Measurements from ENCODE around the gene CENPN.

The CENPN gene

DNA sequence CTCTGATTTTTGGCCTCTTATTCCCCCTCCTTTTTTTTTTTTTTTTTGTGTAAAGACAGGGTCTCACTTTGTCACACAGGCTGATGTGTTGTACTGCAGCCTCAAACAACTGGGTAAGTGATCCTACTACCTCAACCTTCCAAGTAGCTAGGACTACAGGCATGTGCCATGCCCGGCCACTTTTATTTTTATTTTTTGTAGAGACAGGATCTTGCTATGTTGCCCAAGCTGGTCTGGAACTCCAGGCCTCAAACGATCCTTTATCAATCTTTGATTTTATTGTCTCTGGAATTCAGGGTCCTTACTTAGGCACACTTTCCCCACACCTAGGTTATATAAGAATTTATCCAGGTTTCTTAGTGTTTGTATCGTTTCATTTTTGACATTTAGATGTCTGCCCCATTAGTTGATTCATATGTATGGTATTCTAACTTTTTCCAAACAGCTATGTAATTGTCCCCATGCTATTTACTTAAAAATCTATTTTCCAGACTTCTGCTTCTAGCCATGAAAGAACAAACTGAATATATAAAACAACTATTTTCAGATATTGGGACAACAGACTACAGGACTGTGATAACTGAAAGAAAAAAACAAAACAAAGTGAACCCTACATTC, 14.2 kb upstream of the CENPN start:
- DNase-seq = no peak

DNA sequence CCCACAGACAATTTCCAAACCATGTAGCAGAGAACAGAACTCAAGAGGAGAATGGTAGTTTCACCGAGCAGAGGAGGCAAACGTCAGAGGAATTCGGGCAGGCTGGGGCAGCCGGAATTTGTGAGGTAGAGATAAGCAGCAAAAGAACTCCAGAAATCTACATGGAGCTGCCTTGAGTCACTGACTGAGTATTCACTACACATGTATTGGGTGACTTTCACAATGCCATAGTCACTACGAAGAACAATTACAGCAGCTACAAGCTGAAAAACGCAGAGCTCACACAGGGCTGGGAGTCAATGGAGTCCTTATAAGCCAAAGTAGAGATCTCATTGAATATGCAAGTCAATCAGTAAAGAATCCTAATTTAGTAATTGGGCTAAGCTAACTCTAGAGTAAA, 13.7 kb upstream of the CENPN start:
- no peak for DNase-seq

DNA sequence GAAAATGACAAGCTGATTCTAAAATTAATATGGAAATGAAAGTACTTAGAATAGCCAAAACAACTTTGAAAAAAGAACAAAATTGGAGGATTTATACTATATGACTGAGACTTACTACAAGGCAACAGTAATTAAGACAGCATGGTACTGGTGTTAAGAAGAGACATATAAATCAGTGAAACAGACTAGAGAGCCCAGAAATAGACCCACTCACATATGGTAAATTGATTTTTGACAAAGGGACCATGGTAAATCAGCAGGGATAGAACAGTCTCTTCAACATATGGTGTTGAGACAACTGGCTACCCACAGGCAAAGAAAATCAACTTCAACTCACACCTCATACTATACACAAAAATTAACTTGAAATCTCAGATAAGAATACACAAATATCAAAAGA, 13.2 kb upstream of the CENPN start:
- DNase-seq = no peak

DNA sequence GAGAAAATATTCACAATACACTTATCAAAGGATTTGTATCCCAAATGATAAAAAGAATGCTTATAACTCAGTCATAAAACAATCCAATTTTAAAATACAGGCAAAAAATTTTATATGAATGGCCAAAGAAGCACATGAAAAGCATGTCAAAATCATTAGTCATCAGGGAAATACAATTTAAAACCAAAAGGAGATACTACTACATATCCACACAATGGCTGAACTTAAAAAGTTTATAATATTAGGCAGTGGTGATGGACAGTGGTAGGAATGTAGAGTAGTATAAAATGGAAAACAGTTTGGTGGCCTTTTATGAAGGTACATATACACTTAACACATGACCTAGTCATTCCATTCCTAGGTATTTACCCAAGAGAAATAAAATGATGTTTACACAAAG, 12.6 kb upstream of the CENPN start:
- no peak for DNase-seq

DNA sequence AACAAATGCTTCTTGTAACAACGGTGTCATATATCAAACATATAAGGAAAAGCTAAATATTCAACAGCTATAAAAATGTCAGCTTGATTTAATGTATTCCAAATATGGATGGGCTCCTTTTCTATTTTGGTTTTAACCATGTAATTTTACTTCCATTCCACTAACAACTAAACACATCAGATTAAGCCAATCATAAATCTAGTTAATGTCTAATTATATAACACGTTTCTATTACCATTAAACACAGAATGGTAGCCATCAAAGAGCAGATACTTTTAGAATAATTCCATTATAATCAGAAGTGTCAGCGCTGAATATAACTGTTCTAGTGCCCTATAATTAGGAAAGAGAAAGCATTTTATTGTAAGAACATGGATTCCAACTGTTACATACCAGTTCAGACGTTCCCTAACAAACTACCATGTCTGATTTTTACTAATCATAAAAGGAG, 10.3 kb upstream of the CENPN start:
- DNase-seq = no peak

DNA sequence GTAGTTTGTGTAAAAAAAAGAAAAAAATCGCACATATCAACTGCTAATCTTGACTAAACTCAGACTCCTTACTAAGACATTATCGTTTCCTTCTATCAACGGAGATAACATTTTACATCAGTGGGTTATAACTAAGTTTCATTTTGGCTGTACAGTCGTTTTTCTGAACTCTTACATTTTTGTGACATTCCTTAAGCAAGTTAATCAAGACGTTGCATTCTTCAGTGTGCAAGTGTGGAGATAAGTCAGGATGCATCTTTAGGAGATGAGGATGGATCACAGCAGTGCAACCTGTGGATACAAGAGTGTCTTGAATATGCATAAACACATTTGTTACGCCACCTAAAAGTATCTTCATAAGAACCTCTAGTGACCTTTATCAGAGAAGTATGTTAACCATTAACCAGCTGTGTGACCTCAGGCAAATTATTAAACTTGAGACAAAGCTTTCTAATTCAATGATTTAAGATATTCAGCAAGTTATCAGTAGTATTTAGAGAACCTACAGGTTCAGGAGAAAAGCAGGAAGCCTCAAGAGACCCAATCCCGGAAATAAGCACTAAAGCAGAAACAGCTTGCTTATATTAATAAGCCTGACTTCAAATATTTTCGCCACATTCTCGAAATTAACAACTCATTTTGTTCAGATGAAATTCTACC, 9.7 kb upstream of the CENPN start:
- no peak for DNase-seq

DNA sequence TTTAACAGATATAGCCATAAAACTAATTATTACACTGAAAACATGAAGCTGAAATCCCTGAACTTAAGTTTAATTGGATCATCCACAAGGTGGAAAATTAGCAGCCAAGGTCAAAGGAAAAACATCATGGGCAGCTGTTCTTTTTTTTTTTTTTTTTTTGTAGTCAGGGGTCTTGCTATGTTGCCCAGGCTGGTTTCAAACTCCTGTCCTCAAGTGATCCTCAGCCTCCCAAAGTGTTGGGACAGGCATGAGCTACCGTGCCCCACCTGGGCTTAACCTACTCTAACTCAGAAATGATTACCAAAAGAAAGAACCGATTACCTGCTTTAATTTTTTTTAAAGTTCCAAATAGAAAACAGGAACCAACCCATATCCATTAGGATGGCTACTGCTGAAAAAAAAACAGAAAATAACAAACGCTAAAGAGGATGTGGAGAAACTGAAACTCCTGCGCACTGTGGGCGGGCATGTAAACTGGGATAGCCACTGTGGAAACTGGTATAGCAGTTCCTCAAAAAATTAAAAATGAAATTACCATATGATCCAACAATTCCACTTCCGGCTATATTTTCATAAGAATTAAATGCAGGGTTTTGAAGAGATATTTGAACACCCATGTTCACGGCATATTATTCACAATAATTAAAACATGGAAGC, 8.9 kb upstream of the CENPN start:
- peak; percentile 92 for DNase-seq

DNA sequence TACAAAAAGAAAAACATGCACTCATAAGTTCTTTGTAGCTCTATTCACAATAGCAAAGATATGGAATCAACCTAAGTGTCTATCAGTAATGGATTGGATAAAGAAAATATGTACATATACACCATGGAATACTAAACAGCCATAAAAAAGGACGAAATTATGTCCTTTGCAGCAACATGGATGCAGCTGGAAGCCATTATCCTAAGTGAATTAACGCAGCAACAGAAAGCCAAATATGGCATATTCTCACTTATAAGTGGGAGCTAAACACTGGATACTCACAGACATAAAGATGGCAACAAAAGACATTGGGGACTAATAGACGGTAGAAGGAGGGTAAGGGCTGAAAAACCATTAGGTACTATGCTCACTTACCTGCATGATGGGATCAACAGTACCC, 6.1 kb upstream of the CENPN start:
- DNase-seq = no peak

DNA sequence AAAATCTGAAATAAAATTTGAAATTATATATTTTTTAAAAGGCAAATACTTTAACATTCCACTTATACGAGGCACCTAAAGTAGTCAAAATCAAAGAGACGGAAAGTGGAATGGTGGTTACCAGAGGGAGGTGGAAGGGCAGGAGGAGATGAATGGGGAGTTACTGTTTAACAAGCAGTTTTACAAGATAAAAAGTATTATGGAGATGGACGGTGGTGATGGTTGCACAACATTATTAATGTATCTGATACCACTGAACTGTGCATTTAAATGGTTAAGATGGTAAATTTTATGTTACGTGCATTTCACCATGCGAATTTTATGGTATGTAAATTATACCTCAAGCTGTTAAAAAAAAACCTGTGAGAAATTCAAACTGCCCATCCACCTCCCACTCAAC, 5.7 kb upstream of the CENPN start:
- DNase-seq = no peak

DNA sequence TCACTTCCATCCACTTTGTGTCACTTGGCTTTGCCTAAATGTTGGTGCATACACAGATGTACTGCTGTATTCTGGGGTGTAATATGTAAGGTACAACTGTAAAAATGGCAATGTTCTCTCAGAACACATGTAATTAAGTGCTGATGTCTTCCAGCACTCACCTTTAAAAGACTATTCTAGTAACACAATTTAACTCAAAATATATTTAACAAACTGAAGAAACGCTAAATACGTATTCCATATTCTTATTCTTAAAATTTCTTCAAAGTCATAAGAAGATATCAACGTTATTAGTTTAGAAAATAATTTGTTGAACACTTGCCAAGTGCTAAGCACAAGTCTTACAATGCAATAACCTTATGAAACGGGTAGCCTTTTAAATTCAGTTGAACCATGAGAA, 4.0 kb upstream of the CENPN start:
- DNase-seq = no peak

DNA sequence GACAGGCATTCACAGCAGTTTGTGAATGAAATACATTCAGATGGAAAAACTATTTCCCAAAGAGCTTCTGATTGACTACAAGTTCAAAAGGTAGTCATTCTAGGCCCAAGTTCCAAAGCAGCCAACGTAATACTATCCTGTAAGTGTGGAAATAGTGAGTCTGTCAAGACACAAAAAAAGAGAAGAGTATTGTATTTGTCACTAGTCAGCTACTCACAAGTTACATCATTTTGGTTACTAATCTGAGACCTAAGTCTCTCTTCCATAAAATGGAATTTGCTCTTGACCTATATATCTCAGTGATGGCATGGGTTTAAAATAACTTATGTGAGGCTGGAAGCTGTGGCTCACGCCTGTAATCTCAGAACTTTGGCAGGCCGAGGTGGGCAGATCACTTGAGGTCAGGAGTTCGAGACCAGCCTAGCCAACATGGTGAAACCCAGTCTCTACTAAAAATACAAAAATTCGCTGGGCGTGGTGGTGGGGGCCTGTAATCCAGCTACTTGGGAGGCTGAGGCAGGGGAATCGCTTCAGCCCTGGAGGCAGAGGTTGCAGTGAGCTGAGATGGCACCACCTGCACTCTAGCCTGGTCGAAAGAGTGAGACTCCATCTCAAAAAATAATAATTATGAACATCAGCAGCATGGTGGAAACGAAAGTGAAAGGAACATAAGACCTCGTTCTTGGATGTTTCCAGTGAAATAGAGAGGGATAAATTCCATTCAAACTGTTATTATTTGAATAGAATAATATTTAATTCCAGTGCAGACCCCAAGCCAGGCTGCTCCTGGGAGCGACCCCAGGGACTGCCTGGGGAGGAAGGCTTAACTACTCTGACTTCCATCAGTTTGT, 3.2 kb upstream of the CENPN start:
- DNase-seq = peak; percentile 73

DNA sequence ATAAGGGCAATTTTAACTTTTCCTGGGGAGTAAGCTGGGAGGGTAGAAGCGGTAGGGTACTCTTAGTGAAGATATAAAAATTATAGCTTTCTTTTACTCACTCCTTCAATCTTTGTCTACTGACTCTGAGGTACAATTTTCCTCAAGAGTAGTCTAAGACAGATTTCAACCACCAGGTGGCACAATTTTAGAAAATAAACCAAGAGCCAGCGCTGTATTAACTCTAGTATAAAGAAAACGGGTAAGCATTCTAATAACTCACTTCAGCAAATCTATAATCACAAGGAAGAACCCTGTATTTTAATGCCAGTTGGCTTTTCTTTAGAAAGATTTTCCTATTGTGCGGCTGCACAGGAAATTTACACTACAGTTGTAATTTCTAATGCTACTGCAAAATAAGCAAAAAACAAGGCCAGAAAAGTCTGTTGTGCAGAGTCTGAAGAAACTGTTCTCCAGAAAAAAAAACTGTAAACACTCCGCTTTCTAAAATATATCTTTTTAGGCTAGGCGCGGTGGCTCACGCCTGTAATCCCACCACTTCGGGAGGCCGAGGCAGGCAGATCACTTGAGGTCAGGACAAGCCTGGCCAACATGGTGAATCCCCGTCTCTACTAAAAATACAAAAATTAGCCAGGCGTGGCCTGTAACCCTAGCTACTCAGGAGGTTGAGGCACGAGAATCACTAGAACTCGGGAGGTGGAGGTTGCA, 2.2 kb upstream of the CENPN start:
- DNase-seq = peak; percentile 51

DNA sequence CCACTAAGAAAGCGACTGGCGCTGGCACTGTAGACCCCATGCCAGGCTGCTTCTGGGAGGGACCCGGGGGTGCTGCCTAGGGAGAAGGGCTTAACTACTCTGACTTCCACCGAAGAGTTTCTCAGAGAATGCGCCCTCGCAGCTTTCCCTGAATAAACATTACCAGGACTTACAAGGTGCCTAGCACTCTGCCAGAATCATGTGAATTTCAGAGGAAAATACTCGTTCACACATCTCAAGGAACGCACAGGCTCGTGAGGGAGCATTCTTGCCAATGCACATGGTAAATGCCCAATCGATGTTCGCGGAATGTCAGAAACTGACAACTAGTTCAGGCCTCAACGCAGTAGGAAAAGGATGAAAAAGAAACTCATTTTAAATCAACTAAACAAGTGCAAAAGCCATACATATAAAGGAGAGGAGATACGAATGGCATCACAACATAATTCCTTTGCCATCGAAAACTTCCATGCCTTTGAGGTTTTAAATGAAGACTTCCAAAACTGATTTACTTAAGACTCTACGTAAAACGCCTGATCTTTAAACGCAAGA, 1.3 kb upstream of the CENPN start:
- no peak for DNase-seq

DNA sequence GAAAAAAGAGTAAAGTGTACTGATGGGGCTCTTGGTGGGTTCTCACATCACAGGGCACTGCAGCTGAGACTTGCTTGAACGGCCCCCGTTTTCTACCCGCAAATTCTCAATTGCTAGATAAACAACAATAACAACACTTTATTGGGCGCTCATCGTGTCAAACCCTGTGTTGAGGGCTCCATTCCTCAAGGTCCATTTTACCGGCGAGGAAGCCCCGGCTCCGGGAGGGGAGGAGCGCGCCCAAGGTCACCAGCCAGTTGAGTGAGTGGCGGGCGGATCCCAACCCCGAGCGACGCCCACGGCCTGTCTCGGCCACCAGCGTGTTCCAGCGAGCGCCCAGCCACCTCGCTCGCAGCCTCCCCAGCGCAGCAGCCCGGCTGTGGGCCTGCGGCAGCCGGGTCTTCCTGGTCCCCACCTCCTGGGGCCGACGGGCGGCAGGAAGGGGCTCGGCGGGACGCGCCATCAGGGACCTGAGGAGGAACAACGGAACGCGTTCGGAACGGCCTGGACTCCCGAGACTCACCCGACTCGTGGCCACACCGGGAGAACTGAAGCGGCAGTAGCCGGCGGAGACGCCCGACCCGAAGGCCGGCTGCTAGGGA, 702 bp upstream of the CENPN start:
- peak; percentile 42 for DNase-seq

DNA sequence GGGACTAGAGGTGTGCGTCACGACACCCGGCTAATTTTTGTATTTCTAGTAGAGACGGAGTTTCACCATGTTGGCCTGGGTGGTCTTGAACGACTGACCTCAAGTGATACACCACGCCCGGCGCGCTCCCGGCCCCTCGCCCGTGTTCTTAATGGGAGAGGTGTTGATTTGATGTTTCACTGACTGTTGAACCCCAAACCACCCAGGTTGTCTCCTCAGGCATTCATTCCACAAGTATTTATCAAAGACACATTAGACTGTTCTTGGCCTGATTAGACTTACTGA, 1.4 kb downstream of the CENPN start:
- no peak for DNase-seq

DNA sequence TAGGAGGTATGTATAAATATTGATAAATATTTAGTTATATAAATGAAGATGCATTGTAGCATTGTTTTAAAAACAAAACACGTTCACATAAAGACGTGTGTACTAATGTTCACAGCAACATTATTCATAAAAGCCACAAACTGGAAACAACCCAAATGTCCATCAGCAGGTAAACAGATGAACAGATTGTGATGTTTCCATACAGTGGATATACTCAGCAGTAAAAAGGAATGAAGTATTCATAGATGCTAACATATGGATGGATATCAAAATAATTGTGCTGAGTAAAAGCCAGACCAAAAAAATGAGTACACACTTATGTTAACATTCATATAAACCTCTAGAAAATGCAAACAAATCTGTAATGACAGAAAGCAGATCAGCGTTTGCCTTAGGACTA, 6.0 kb downstream of the CENPN start:
- no peak for DNase-seq

DNA sequence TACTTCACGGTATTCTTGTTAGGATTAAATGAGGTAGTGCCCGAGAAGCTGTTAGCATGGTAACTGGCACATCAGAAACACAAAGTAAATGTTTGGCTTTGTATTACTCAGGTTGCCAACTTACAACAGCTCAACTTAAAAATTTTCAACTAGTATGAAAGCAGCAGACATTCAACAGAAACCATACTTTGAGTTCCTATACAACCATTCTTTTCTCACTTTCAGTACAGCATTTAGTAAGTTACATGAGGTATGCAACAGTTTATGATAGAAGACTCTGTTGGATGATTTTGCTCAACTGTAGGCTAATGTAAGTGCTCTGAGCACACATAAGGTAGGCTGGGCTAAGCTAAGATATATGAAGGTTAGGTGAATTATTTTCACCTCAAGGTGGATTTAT, 7.7 kb downstream of the CENPN start:
- DNase-seq = no peak

DNA sequence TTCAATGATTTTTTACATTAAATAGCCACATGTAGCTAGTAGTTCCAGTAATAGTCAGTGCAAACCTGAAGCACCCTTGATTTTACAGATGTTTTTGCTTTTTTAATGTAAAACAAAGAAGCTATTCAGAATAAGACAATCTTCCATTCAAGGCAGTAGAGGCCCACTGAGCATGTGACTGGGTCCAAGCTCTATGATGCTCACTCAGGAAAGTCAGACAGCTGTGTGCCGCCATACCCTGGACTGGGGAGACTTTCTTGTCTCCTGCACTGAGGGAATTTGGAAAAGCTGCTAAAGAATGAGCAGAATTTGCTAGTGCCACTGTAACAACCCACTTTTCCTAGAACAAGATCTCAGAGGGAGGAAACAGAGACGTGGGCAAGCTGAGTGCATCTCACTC, 11.5 kb downstream of the CENPN start:
- no peak for DNase-seq

DNA sequence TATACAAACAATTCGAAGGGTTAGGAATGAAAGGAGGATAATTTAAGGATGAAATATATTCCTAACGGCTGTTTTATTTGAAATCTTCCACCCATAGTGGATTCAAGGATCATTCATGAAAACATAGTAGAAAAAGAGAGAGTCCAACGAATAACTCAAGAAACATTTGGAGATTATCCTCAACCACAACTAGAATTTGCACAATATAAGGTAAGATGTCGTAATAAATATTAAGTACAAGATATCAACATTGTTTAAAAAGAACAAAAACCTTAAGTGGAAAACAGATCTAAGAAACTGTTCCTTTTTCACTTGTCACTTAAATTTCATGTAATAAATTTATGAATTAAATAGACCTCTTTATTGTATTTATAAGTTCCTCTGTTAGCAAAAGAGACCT, 19.4 kb downstream of the CENPN start:
- no peak for DNase-seq

DNA sequence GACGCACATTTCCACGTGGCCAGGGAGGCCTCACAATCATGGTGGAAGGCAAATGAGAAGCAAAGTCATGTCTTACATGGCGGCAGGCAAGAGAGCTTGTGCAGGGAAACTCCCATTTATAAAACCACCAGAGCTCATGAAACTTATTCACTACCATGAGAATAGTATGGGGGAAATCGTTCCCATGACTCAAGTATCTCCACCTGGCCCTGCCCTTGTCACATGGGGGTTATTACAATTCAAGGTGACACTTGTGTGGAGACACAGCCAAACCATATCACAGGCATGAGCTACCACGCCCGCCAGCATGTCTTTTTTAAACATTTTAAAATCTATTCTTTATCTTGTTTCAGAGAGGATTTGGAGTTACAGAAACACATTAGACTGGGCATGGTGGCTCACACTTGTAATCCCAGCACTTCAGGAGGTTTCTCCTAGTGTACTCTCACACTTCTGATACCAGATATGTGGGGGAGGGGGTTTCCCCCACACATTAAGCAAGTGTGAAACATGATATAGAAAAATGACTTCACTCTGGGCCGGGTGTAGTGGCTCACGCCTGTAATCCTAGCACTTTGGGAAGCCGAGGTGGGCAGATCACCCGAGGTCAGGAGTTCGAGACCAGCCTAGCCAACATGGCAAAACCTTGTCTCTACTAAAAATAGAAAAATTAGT, 23.1 kb downstream of the CENPN start:
- DNase-seq = no peak

DNA sequence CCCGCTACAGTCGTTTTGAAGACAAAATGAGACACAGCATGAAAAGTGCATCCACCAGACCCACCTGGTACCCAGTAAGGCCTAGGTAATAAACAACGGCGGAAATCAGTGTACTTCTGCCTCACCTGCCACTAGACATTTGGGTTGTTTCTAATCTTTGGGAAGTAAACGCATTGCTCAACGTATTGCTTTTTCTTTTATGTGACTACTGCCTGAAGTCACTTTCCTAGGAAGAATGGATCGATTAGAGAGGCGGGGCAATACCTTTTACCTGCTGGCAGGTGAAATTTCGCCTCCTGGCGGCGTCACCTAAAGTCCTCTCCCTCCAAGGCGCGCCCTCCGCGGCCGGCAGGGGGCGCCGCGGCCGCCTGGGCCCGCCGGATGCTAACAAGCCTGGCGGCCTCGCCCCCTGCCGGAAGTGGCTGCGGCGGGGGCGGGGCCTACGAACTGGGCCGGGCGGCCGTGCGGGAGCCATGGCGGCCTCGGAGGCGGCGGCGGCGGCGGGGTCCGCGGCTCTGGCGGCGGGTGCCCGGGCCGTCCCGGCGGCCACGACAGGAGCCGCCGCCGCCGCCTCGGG, 28.5 kb downstream of the CENPN start, which contains the start of gene ATMIN:
ATMIN (plus strand) TSS at position 445 of the 577 bp plus-strand sequence; CDS start at position 474, 29 bp downstream.
- DNase-seq = peak; percentile 68
